Kidney capillary endothelial cell (primary cell): ENCODE data around the gene EMILIN1.

Source experiments
- DNase-seq: peaks from one replicate; pipeline ENCODE4 v3.0.0-alpha.2; 2018; ENCODE audit warnings: low spot score

Gene EMILIN1

DNA sequence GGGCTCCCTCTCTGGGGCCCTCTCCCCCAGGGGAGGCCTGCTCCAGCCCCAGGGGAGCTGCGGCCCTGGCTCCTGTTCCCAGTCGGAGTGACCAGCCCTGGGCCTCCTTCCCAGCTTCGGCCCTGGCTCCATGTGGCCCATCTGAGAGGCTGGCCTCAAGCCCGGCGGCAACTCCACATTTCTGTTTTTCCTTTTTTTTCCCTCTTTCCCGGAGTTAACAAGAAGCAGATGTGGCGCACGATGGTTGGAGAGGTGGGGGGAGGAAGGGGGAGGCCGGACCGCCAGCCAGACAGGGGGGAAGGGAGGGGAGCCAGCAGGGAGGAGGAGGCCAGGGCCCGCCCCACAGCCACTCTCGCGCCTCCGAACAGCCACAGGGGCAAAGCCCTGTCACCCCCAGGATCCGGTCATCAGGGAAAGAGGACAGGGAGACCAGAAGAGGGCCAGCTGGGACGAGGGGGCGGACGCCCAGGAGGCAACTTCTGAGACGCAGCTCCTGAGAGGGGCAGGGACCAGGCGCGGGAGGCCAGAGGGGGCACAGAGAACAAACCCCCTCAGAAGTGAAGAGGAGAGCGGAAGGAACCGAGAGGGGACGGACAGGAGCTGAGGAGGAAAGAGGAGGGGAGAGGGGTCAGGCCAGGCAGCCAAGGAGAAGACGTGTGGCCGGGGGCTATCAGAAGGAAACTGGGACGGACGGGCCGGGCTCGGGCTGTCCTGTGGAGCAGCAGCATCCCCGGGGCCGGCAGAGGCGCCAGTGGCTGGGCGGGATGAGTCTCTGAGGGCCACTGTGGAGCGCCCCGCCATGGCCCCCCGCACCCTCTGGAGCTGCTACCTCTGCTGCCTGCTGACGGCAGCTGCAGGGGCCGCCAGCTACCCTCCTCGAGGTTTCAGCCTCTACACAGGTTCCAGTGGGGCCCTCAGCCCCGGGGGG lies at the start of gene EMILIN1:
Gene EMILIN1, plus strand, starts transcription at position 349 of the 928 bp plus-strand sequence. Its CDS starts 451 bp downstream, at position 800.
- DNase-seq: no peak

DNA sequence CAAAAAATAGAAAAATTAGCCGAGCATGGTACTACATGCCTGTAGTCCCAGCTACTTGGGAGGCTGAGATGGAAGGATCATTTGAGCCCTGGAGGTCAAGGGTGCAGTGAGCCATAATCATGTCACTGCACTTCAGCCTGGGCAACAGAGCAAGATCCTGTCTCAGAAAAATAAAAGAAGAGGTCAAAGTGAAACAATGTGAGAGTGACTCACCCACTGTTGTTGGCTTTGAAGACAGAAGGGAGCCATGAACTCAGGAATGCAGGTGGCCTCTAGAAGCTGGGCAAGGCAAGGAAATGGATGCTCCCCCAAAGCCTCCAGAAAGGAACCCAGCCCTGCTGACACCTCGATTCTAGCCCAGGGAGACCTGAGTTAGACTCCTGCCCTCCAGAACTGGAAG lies 49.4 kb upstream of the EMILIN1 start:
- no peak for DNase-seq

DNA sequence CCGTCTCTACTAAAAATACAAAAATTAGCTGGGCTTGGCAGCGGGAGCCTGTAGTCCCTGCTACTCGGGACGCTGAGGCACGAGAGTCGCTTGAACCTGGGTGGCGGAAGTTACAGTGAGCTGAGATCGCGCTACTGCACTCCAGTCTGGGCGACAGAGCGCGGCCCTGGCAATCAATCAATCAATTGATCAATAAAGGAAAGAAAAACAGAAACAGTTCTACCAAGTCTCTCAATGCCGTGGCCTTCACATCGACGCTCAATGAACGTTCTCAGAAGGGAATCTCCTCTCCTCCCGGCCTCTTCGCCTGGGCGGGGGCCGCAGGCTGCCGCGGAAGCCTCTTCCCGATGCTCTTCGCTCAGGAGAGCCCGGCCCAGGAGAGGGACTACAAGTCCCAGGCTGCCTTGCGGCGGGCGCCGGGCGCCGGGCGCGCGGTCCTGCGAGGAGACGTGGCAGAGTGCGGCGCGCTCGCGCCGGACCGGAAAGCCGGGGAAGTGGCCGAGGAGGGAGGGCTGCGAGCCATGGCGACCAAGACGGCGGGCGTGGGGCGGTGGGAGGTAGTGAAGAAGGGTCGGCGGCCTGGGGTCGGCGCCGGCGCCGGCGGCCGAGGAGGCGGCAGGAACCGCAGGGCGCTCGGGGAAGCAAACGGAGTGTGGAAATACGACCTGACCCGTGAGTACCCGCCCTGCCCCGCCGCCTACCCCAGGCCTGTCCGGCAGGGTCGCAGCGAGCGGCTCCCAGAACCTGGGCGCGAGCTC lies 45.7 kb upstream of the EMILIN1 start, which contains the start of gene TMEM214:
Gene TMEM214, plus strand, starts transcription at position 471 of the 758 bp plus-strand sequence. Its CDS starts 51 bp downstream, at position 522.
- peak; percentile 87 for DNase-seq

DNA sequence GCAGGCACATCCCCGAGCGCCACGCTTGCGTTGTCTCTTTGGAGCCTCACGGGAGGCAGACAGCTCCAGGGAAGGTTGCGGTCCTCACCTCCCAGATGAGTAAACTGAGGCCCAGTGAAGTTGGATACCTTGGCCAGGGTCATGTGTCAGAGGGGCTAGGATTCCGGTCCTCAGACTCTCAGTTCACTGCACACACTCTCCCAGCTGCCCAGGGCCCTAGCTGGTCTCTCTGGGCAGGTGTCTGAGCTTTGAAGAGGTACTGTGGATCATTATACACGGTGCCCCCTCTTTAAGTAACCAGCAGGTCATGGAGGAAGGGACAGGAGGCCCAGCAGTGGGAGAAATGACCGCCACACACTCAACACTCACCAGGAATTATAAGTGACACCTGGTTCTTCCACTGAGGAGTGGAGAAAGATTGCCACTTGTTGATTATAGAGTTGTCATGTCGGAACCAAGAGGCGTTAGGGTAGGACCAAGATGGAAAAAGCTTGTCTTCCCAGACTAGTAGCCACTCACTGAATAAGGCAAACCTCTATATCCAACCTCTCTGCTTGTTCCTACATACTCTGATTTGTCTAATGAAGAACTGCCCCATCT lies 45.1 kb upstream of the EMILIN1 start:
- DNase-seq: no peak

DNA sequence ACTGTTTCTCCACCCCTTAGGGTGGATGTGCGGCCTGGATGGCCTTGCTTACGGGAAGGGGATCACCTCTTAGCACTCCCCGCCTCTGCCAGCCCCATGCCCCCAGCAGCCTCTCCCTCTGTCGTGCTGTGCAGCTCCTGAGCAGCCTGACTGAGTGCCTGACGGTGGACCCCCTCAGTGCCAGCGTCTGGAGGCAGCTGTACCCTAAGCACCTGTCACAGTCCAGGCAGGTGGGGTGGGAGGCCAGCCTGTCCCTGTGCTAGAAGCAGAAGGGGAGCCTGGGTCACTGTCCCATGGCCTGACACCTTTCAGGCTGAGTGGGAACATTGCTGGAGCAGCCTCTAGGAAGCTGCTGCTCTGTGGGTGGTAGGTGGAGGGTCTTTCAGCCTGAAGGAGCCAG lies 40.4 kb upstream of the EMILIN1 start:
- DNase-seq: no peak

DNA sequence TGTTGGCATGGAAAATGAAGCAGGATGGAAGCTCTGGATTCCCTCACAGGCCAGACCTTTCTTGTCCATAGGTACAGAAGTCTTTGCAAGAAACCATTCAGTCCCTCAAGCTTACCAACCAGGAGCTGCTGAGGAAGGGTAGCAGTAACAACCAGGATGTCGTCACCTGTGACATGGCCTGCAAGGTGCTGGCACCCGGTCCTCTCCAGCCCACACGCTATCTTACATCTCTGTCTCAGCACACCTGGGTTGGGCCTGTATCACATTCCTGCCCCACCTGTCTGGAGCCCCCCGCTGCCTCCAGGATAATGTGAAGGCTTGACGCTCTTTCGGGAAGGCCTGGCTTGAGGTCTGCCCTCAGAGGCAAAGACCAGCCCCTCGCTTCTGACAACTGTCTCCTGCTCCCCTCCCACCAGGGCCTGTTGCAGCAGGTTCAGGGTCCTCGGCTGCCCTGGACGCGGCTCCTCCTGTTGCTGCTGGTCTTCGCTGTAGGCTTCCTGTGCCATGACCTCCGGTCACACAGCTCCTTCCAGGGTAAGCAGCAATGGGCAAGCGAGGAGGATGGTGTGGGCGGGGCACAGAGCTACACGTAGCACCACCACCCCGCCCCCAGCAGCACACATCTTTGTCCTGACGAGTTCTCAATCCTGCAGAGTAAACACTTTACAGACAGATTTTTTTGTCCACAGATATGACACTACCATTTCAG lies 39.6 kb upstream of the EMILIN1 start:
- DNase-seq: no peak

DNA sequence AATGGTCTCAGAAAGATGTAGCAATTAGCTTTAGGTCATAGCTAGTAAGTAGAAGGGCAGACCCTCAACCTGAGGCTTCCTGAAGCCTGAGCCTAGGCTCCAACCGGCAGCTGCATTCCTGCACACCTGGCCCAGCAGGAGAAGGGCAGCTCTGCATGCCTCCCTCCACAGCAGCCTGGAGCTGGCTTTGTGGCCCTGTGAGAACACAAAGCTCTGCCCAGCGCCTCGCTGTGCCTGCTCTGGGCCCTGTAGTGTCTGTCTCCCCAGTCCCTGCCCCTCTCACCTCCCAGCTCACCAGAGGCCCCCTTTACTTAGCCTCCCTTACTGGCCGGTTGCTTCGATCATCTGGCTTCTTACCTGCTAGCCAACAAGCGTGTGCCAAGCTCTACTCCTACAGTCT lies 39.0 kb upstream of the EMILIN1 start:
- DNase-seq: no peak

DNA sequence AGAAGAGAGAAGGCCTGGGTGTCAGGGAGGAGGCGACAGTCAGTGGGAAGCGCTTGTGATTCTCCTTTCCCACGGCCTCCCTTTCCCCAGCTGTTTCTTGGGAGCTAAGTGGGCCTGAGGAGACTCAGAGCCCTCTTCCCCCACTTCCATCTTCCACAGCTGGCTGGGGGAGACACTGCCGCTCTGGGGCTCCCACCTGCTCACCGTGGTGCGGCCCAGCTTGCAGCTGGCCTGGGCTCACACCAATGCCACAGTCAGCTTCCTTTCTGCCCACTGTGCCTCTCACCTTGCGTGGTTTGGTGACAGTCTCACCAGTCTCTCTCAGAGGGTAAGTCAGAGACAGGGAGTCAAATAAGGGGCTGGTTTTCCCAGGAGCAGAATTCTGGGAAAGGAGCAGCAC lies 38.5 kb upstream of the EMILIN1 start:
- DNase-seq: no peak

DNA sequence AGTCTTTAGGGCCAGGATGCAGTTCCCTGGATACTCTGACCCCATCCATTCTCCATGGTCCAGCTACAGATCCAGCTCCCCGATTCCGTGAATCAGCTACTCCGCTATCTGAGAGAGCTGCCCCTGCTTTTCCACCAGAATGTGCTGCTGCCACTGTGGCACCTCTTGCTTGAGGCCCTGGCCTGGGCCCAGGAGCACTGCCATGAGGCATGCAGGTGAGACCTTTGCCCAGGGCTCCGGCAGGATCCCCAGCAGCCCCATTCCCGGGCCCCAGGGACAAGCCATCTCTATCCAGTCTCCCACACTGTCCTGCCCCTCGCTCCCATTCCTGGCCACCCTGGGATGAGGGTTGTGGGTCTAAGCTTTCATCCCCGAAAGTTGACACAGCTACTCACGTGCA lies 38.1 kb upstream of the EMILIN1 start:
- DNase-seq: no peak

DNA sequence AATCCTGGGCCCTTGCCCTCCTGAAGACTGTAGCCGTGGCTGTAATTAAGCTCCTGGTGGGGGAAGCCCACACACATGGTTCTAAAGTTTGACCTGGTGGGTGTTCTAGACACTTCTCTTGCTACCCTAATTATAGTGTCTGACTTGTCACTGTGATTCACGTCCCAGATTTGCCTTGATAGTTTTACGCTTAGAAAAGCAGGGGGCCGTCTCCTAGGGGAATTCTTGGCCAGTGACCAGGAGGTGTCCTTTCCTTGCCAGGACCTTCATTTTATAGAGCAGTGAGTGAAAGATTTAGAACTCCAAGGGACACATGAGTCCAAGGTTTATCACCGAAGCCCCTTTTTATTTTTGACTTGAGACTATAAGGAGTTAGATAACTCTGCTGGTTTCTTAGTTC lies 36.7 kb upstream of the EMILIN1 start:
- DNase-seq: no peak

DNA sequence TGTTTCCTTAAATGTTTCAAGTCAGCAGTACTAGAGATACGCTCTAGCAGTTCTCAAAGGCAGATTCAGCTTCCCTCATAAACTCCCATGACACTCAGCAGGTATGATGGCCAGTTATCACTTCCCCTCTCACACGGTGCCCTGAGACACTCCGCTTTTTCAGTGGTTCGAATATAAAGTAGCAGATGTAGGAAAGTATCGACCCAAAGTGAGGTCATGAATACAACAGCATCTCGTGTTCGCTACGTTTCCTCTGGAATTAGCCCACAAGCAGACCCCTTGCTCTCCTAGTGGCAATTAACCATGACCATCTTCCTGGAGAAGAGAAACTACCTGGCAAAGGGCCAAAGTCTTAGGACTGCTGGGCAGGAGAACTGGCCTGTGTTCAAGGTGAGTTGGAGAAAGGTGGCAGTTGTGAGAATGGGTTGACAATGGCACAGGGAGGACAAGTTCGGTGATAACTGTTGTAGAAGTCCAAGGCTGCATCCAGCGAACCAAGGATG lies 36.2 kb upstream of the EMILIN1 start:
- no peak for DNase-seq

DNA sequence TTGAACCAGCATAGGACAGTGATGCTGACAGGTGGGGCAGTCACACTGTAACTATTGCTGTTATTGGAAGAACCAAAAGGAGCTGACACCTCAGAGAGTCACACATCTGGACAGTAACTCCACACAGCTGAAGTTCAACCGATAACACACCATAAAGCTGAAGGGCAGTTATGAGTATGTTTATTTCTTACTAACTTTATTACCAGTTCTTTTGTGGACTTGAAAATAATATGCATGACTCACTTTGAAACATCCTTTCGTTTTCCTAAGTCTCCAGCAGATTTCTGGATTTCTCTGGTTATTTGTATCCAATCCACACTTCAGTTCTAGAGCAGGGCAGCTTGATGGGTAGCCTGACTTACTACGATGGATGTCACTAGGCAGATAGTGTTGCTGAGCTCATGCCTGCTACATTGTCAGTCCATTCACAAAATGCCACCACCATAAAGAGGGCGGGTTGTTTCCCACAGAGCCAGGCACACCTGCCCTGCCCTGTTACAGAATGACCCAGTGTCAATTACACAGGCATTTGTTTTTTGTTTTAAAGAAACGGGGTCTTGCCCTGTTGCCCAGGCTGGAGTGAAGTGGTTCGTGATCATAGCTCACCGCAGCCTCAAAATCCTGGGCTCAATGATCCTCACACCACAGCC lies 35.3 kb upstream of the EMILIN1 start:
- DNase-seq: no peak

DNA sequence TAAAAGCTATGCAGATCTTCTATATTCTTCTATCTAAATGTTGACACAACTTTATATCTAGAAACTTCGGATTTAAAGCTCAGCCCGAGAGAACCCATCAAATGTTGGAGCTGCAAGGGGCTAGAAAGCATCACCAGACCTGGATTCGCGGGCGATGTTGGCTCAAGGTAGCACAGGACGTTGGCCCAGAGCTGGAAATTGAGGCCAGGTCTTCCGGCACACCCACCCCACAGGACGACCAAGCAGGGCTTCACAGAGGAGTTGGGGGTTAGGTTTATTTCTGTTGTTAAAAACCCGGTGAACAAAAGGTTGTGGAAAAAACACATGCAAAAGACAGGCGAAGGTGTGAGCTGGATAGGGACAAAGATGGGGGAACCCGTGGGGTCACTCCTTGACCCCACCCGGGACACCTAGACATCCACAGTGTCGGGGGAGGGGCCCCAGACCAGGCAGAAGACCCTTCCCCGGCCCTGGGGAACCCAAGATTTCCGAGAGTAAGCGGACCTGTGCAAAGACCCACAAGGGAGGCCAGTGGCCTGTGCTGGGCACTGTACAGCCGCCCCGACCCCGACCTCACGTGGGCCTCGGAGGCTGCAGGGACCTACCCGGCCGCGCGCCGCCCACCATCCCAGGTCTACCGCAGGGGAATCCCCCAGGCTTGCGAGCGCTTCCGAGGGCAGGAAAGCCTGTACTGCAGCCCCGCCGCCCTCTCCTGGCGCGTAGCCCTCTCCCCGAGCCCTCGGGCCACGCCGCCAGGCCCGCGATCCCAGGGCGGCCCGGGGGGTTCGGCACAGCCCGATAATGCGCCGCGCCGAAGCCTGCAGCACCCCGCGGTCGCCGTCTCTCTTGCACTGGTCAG lies 28.8 kb upstream of the EMILIN1 start:
- no peak for DNase-seq

DNA sequence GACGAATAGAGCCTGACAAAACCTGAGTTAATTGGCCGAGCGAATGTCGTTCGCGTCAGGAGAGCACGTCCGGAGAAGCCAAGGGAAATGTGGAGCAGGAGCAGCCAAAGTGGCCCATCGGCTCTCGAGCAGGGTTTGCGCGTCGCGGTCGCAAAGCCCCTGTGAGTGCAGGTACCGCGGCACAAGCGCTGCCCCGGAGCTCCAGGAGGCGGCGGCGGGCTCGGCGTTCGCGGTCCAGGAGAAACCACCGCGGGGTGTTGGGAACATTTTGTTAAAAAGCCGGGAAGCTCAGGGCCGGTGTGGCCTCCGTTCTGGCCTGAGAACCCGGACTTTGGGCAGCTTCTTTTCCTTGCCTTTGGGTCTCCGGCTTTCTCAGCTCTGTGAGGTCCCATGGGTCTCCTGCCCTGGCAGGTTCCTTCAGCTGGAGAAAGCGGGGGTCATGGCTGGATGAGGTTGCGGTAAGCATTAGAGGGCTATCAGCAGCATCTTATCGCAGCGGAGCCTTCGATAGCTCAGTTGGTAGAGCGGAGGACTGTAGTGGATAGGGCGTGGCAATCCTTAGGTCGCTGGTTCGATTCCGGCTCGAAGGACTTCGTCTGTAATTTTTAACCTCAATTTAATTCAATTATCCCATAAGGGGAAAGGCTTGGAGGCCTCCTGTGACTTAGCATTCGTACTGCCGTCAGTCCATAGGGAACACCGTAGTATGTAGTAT lies 28.0 kb upstream of the EMILIN1 start:
- DNase-seq: peak; percentile 66

DNA sequence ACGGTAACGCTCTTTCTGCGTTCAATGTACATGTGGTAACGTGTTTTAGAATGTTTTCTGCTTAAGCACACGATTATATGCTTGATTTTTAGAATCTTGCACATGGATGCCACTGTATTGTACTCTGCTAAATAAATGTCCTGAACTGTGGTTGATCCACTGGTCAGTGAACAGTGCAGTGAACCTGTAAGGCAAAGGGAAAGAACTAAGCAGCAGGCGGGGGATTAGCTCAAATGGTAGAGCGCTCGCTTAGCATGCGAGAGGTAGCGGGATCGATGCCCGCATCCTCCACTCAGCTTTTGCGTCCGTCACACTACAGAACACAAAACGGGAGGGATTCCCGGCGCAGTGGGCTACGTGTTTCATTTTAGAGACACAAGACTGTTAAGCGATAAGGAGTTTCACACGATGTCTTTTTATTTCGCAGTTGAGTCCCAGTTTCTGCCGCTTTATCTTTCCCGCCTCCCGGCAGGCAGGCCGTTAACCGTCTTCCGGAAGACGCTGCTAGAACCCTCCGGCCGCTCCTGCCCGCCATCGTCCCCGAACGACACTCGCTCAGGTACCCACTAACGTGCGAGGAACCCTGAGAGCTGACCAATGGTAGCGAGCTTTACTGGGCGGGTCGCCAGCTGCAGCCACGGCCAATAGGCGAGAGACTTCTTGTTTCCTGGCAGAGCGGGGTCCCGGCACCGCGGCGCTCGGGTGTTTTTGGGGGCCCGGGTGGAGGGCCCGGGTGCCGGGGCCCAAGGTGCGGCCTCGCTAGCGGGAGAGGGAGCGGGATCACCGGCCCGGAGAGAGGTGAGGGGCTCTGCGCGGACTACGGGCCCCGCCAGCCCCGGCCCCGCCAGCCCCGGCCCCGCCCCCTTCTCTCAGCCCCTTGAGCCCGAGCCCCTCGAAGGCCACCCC lies 27.2 kb upstream of the EMILIN1 start, which contains the start of gene AGBL5:
Gene AGBL5, plus strand, starts transcription at position 673 of the 906 bp plus-strand sequence. CDS start 1,291 bp downstream, outside the sequence.
- DNase-seq: peak; percentile 95

DNA sequence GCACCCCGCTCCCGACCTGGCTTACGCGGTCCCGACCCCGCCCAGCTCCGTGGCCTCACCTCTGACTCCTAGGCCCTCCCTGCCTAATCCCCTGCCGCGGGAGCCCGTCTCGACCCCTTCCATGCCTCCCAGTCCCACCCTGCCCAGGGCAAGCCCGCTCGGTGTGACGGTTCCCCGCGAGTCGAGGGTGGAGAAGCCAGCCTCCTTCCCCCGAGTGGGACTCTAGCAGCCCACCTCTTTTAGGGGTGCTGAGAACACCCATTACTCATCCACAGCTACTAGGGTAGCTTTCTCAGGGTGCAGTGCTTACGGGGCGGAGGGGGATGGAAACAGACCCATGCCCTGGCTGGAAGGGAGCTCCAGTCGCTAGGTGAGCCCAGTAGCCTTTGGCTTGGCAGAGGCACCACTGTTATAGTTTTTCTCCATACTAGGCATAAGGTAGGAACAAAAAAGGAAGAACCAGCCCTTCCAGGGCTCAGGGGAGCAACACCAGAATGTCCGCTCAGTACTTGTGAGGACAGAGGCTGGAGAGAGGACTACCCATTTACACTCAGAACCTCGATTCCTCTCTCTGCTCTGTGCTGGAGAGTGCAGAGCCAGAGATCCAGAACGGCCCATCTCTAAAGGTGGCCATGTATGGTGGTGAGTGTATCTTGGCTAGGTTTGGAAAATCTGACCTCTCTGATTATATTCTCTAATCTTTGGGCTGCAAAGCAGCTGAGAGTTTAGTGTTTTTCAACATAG lies 26.3 kb upstream of the EMILIN1 start:
- no peak for DNase-seq

DNA sequence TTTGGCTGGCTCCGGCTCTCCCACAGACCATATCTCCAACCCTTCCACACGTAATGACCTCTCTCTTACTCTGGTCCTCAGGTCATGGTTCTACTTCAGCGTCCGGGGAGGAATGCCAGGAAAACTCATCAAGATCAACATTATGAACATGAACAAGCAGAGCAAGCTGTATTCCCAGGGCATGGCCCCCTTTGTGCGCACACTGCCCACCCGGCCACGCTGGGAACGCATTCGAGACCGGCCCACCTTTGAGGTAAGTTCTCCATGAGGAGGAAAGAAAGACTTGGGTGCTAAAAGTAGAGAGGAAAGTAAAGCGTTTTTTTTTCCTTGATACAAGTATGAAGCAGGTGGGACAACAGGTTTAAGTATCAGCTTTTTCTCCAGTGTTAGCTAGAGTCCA lies 25.1 kb upstream of the EMILIN1 start:
- no peak for DNase-seq

DNA sequence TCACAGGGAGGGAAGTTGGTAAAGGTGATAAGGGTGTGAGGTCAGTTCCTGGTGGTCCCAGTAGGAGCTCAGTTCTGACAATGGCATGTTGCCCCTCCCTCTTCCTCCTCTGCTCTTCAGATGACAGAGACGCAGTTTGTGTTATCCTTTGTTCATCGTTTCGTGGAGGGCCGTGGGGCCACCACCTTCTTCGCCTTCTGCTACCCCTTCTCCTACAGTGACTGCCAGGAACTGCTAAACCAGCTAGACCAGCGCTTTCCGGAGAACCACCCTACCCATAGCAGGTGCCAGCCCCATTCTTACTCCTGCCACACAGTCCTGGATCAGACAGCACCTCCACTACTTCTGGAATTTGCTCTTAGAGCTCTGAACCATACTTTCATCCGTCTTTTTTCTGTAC lies 24.6 kb upstream of the EMILIN1 start:
- DNase-seq: no peak
